GM10266 (cell line): ENCODE data around the gene SLC22A2.

Experiments
- DNase-seq: peaks from one replicate; pipeline ENCODE4 v3.0.0; 2012; ENCODE audit errors: extremely low spot score
- CTCF ChIP-seq: IDR thresholded peaks from 2 replicates; pipeline ENCODE4 v1.5.1; 2012; ENCODE audit warnings: mild to moderate bottlenecking, low read depth; ENCODE audit not compliant: control insufficient read depth, insufficient read depth; ENCODE audit errors: missing control alignments

The SLC22A2 gene

GRCh38 chr6:160190973-160191372 is 67.6 kb downstream of the SLC22A2 start:
- DNase-seq = no peak
- no peak for TF ChIP-seq CTCF

GRCh38 chr6:160190081-160190480 is 68.5 kb downstream of the SLC22A2 start:
- no peak for TF ChIP-seq CTCF

DNA sequence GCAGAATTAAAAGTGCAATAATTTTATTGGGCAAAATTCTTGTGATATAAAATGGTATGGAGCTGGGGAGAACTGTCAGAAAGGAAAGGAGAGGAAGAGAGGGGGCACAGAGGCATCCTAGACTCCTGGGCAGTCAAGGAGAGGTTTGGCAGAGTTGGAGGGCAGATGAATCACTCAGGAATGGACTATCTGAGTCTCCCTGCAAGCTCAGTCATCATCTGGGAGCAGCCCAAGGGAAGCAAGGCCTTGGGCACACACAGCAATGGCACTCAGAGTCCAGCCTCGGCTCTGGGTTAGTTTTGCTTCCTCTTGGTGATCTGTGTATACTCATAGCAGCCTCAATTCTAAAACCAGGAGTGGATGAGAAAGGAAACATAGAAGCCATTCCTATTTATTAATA is 69.8 kb downstream of the SLC22A2 start:
- DNase-seq = no peak
- no peak for TF ChIP-seq CTCF

More at GRCh38 chr6:160190081-160190480, 68.5 kb downstream of the SLC22A2 start:
- DNase-seq = no peak

GRCh38 chr6:160180706-160181105 is 77.9 kb downstream of the SLC22A2 start:
- no peak for TF ChIP-seq CTCF
- no peak for DNase-seq

- no peak for TF ChIP-seq CTCF
- DNase-seq = no peak
Observed at GRCh38 chr6:160178271-160178670, 80.3 kb downstream of the SLC22A2 start.

GRCh38 chr6:160177220-160177619 is 81.4 kb downstream of the SLC22A2 start:
- TF ChIP-seq CTCF = no peak
- no peak for DNase-seq

GRCh38 chr6:160174681-160175080 is 83.9 kb downstream of the SLC22A2 start:
- no peak for TF ChIP-seq CTCF
- no peak for DNase-seq
